COLO668 (cell line): ENCODE data around the gene UGT1A6.

ENCODE experiments used
- DNase-seq: peaks from one replicate; lab custom pipeline; 2025; ENCODE audit not compliant: unreplicated experiment; lab: John Stamatoyannopoulos, UW

The UGT1A6 gene

GRCh38 chr2:233799087-233799665, 106.5 kb downstream of the UGT1A6 start:
- no peak for DNase-seq

GRCh38 chr2:233799716-233800115, 107.0 kb downstream of the UGT1A6 start:
- no peak for DNase-seq

GRCh38 chr2:233800208-233800607, 107.5 kb downstream of the UGT1A6 start:
- DNase-seq, result no peak

GRCh38 chr2:233801357-233802131, 108.9 kb downstream of the UGT1A6 start:
- no peak for DNase-seq

GRCh38 chr2:233802132-233802815, 109.6 kb downstream of the UGT1A6 start:
- DNase-seq, result no peak

- DNase-seq, result no peak
Observed at GRCh38 chr2:233803292-233803911, 110.7 kb downstream of the UGT1A6 start.

- DNase-seq, result no peak
Observed at GRCh38 chr2:233803994-233804393, 111.3 kb downstream of the UGT1A6 start.

GRCh38 chr2:233807215-233807865, 114.7 kb downstream of the UGT1A6 start:
- DNase-seq, result no peak

GRCh38 chr2:233807966-233808935, 115.6 kb downstream of the UGT1A6 start:
- DNase-seq, result no peak

- DNase-seq, result no peak
Observed at GRCh38 chr2:233810385-233810784, 117.7 kb downstream of the UGT1A6 start.

GRCh38 chr2:233811087-233811486, 118.4 kb downstream of the UGT1A6 start:
- no peak for DNase-seq

GRCh38 chr2:233811732-233812131, 119.0 kb downstream of the UGT1A6 start:
- no peak for DNase-seq

- DNase-seq, result no peak
Observed at GRCh38 chr2:233813236-233814055, 120.8 kb downstream of the UGT1A6 start.

- no peak for DNase-seq
Observed at GRCh38 chr2:233814056-233814835, 121.6 kb downstream of the UGT1A6 start.

GRCh38 chr2:233815861-233816260, 123.2 kb downstream of the UGT1A6 start:
- DNase-seq, result no peak

GRCh38 chr2:233816334-233816733, 123.6 kb downstream of the UGT1A6 start:
- no peak for DNase-seq

GRCh38 chr2:233816771-233817170, 124.1 kb downstream of the UGT1A6 start:
- DNase-seq, result no peak

- DNase-seq, result no peak
Observed at GRCh38 chr2:233817361-233817911, 124.7 kb downstream of the UGT1A6 start.
